ENCODE measurements around the gene TMEM187.

DNA sequence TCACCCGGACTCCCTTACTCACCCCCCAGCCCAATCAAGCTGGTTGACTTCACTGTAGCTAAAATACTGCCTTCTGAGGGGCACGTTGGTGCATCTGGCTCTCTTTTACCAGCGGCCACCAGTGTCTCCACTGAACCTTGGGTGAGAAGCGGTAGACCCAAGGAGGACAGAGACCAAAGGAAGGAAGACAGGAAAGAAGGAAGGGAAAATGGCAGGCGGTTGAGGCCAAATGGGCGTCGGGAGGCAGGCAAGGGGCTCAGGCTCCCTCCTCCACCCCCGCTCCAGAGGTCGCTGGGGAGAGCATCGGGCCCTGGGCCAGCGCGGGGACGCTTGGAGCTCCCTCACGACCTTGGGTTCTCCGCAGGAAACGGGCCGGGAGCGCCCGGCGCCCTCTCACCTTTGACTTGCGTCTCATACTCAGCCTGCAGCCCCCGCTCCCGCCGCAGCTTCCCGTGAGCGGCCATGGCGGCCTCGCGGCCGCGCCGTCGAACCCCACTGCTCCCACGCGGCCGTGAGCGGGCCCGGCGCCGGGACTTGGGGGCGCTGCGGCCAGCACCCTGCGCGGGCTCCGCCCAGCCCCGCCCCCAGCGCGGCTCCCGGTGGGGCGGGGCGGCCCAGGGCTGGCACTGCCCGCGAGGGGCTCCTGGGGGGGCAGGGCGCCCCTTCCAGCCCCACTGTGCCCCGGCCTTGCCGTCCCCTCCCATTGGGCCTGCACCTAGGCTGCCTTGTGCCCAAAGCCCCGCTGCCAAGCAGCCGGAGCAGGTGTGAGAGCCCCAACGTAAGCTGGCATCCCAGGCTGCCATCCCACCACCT, 46.6 kb upstream of the TMEM187 start, which contains the start of gene ARHGAP4:
- TF ChIP-seq, protein P1, sequence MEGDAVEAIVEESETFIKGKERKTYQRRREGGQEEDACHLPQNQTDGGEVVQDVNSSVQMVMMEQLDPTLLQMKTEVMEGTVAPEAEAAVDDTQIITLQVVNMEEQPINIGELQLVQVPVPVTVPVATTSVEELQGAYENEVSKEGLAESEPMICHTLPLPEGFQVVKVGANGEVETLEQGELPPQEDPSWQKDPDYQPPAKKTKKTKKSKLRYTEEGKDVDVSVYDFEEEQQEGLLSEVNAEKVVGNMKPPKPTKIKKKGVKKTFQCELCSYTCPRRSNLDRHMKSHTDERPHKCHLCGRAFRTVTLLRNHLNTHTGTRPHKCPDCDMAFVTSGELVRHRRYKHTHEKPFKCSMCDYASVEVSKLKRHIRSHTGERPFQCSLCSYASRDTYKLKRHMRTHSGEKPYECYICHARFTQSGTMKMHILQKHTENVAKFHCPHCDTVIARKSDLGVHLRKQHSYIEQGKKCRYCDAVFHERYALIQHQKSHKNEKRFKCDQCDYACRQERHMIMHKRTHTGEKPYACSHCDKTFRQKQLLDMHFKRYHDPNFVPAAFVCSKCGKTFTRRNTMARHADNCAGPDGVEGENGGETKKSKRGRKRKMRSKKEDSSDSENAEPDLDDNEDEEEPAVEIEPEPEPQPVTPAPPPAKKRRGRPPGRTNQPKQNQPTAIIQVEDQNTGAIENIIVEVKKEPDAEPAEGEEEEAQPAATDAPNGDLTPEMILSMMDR (IDR thresholded peaks at IDR 0.05), result no peak
- TF ChIP-seq POLR2A (IDR thresholded peaks at IDR 0.05), result no peak

All from thyroid gland (tissue), 4 donors.